DOHH2 (cell line): Measurements from ENCODE around the gene DMPK.

Experiments
- H3F3A ChIP-seq: fragments of 200-600 bp; sonication (generic), shearing (Covaris generic); 2 replicates; pipeline ENCODE4 v1.6.0; 2016; ENCODE audit warnings: antibody characterized with exemption, mild to moderate bottlenecking; ENCODE audit not compliant: control insufficient read depth, insufficient read depth
- H3K27ac ChIP-seq: fragments of 200-600 bp; sonication (generic); 2 replicates; pipeline ENCODE4 v1.5.1; 2014; ENCODE audit warnings: low read depth, mild to moderate bottlenecking, low read length, moderate library complexity
- H3K27me3 ChIP-seq: fragments of 200-600 bp; sonication (generic); 2 replicates; pipeline ENCODE4 v1.6.1; 2014; ENCODE audit warnings: mild to moderate bottlenecking, low read length, mixed read lengths; ENCODE audit not compliant: control insufficient read depth
- H3K36me3 ChIP-seq: fragments of 200-600 bp; sonication (generic); 2 replicates; pipeline ENCODE4 v1.6.1; 2014; ENCODE audit warnings: mild to moderate bottlenecking, low read length, moderate library complexity, mixed read lengths; ENCODE audit not compliant: control insufficient read depth
- H3K4me1 ChIP-seq: fragments of 200-600 bp; sonication (generic); 2 replicates; pipeline ENCODE4 v1.6.1; 2014; ENCODE audit warnings: mild to moderate bottlenecking, low read length, mixed read lengths; ENCODE audit not compliant: control insufficient read depth
- H3K4me2 ChIP-seq: fragments of 200-600 bp; sonication (generic); 2 replicates; pipeline ENCODE4 v1.6.0; 2014; ENCODE audit warnings: mild to moderate bottlenecking, low read length, moderate library complexity
- H3K4me3 ChIP-seq: fragments of 200-600 bp; sonication (generic); 2 replicates; pipeline ENCODE4 v1.5.1; 2014; ENCODE audit warnings: mild to moderate bottlenecking, low read length, mixed read lengths
- H3K79me2 ChIP-seq: fragments of 200-600 bp; sonication (generic); 2 replicates; pipeline ENCODE4 v1.6.1; 2014; ENCODE audit warnings: mild to moderate bottlenecking, low read length, mixed read lengths; ENCODE audit not compliant: control insufficient read depth
- H3K9me2 ChIP-seq: fragments of 200-600 bp; sonication (generic); replicated peaks from 2 replicates; pipeline ENCODE4 v1.6.1; 2014; ENCODE audit warnings: mild to moderate bottlenecking, low read length, mixed read lengths; ENCODE audit not compliant: control insufficient read depth
- H3K9me3 ChIP-seq: fragments of 200-600 bp; sonication (generic); 2 replicates; pipeline ENCODE4 v1.6.1; 2014; ENCODE audit warnings: antibody characterized with exemption, low read length, mixed read lengths; ENCODE audit not compliant: control insufficient read depth, insufficient read depth
- H4K20me1 ChIP-seq: fragments of 200-600 bp; sonication (generic); 2 replicates; pipeline ENCODE4 v1.6.0; 2014; ENCODE audit warnings: low read depth, mild to moderate bottlenecking, antibody characterized with exemption, low read length, moderate library complexity; ENCODE audit not compliant: control insufficient read depth, insufficient read depth
- CTCF ChIP-seq: fragments of 200-600 bp; sonication (generic); IDR thresholded peaks from one replicate; pipeline ENCODE4 v1.5.1; 2014; ENCODE audit warnings: antibody characterized with exemption, mild to moderate bottlenecking, low read depth, low read length; ENCODE audit not compliant: poor library complexity, severe bottlenecking
- EZH2phosphoT487 ChIP-seq: fragments of 200-600 bp; sonication (generic); IDR thresholded peaks from 2 replicates; pipeline ENCODE4 v1.6.1; 2017; ENCODE audit warnings: borderline replicate concordance, mild to moderate bottlenecking, antibody characterized with exemption, low read length, moderate library complexity, mixed read lengths

Gene DMPK

DNA sequence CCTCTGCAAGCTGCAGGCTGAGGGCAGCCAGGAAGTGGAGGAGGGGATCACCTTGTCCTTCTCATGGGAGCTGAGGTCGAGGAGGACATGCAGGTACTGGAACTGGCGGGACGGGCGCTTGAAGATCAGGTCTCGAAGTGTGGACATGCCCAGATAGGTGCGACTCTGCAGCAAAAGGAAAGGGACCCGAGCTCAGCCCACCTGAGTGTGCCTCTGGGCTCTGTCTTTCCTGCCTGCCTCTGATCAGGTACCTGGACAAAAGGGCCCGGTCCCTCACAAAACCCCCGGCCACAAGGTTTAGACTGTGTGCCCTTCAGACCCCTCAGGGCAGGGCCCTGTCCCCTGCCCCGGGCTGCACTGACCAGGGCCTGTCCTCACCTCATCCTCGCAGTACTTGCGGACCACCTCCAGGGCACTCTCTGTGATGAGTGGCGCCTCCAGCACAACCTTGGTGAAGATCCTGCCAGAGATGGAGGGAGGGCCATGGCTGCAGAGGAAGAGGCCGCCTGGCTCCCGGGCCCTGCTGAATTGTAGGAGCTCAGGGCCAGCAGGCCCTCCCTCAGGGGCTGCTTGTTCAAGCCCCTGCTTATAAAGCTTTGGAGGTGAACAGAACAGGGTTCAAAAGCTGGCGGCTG lies 45.3 kb upstream of the DMPK start:
- Histone ChIP-seq H3K27me3 (no peaks in the 10 kb centered on the region), H3K36me3 (peaks cover 93% of the 10 kb centered on the region)

GRCh38 chr19:45826934-45827333 lies 44.6 kb upstream of the DMPK start:
- TF ChIP-seq CTCF (no peak), EZH2phosphoT487 (no peak)
- no peaks in the 10 kb centered on the region for H3K9me3 ChIP-seq
- no peak overlapping the region for H3K27ac ChIP-seq
- H3K36me3 ChIP-seq, result peaks cover 90% of the 10 kb centered on the region
- H3K4me3 ChIP-seq, result no peak overlapping the region
- no peaks in the 10 kb centered on the region for H3K79me2 ChIP-seq
- H4K20me1 ChIP-seq, result no peaks in the 10 kb centered on the region
- H3K4me1 ChIP-seq, result no peaks in the 10 kb centered on the region
- H3K9me2 ChIP-seq, result no peaks in the 10 kb centered on the region
- no peaks in the 10 kb centered on the region for H3K27me3 ChIP-seq
- no peaks in the 10 kb centered on the region for H3F3A ChIP-seq
- no peak overlapping the region for H3K4me2 ChIP-seq

More for the DNA sequence above, 45.3 kb upstream of the DMPK start:
- Histone ChIP-seq H3K9me3 (no peaks in the 10 kb centered on the region), H3K4me2 (no peak overlapping the region), H3F3A (no peaks in the 10 kb centered on the region), H4K20me1 (no peaks in the 10 kb centered on the region), H3K4me1 (no peaks in the 10 kb centered on the region), H3K9me2 (no peaks in the 10 kb centered on the region), H3K27ac (no peak overlapping the region), H3K79me2 (no peaks in the 10 kb centered on the region), H3K4me3 (no peak overlapping the region)
- TF ChIP-seq EZH2phosphoT487 (no peak), CTCF (no peak)

GRCh38 chr19:45825917-45826893 lies 43.9 kb upstream of the DMPK start:
- no peaks in the 10 kb centered on the region for H4K20me1 ChIP-seq
- no peak overlapping the region for H3K27ac ChIP-seq
- H3F3A ChIP-seq, result no peaks in the 10 kb centered on the region
- no peaks in the 10 kb centered on the region for H3K9me2 ChIP-seq
- H3K4me2 ChIP-seq, result no peak overlapping the region
- H3K36me3 ChIP-seq, result peaks cover 88% of the 10 kb centered on the region
- no peaks in the 10 kb centered on the region for H3K79me2 ChIP-seq
- no peaks in the 10 kb centered on the region for H3K4me1 ChIP-seq
- TF ChIP-seq EZH2phosphoT487 (no peak), CTCF (no peak)
- H3K27me3 ChIP-seq, result no peaks in the 10 kb centered on the region
- no peak overlapping the region for H3K4me3 ChIP-seq
- H3K9me3 ChIP-seq, result no peaks in the 10 kb centered on the region
